RWPE2 (cell line): ENCODE results near the gene RALGAPA1.
A peak's percentile ranks its signal among the peaks of the same experiment; 100 is the strongest.

Source experiments
- ATAC-seq: fragments of 200-7000 bp; cut with Tn5 transposase; 3 replicates; pipeline ENCODE4 v1.9.1; 2021; ENCODE audit warnings: low read depth
- DNase-seq: peaks from one replicate; pipeline ENCODE4 v3.0.0-alpha.2; 2020; ENCODE audit warnings: low spot score
- H3K27ac ChIP-seq: fragments of 450-650 bp; 2 replicates; pipeline ENCODE4 v1.5.1; 2017; ENCODE audit warnings: mild to moderate bottlenecking; ENCODE audit not compliant: poor library complexity, severe bottlenecking
- H3K27me3 ChIP-seq: fragments of 250-450 bp; sonication (Bioruptor Pico); 2 replicates; pipeline ENCODE4 v1.5.1; 2021; ENCODE audit warnings: mild to moderate bottlenecking, moderate library complexity; ENCODE audit not compliant: insufficient read depth, poor library complexity, severe bottlenecking
- H3K36me3 ChIP-seq: fragments of 250-450 bp; sonication (Bioruptor Pico); 2 replicates; pipeline ENCODE4 v1.5.1; 2020; ENCODE audit warnings: low read depth, mild to moderate bottlenecking, moderate library complexity
- H3K4me1 ChIP-seq: fragments of 250-450 bp; sonication (Bioruptor Pico); 2 replicates; pipeline ENCODE4 v1.5.1; 2021; ENCODE audit warnings: mild to moderate bottlenecking, moderate library complexity; ENCODE audit not compliant: insufficient read depth, poor library complexity, severe bottlenecking
- H3K4me3 ChIP-seq: fragments of 250-450 bp; sonication (Bioruptor Pico); 2 replicates; pipeline ENCODE4 v1.5.1; 2021; ENCODE audit warnings: mild to moderate bottlenecking, moderate library complexity; ENCODE audit not compliant: severe bottlenecking
- H3K9me3 ChIP-seq: fragments of 250-450 bp; sonication (Bioruptor Pico); 2 replicates; pipeline ENCODE4 v1.5.1; 2021; ENCODE audit warnings: mild to moderate bottlenecking, moderate library complexity; ENCODE audit not compliant: severe bottlenecking
- CTCF ChIP-seq: fragments of 450-650 bp; IDR thresholded peaks from one replicate; pipeline ENCODE4 v1.5.1; 2017; ENCODE audit warnings: mild to moderate bottlenecking, moderate library complexity; ENCODE audit not compliant: poor library complexity, severe bottlenecking

RALGAPA1 gene

GRCh38 chr14:35809597-35809996 lies 502 bp upstream of the RALGAPA1 start:
- peak overlapping the region; percentile 79 for H3K27ac ChIP-seq
- no peak for TF ChIP-seq CTCF

GRCh38 chr14:35808076-35808637 lies 938 bp downstream of the RALGAPA1 start:
- Histone ChIP-seq H3K4me1 (peaks cover 20% of the 10 kb centered on the region), H3K27me3 (no peaks in the 10 kb centered on the region), H3K36me3 (peaks cover 21% of the 10 kb centered on the region), H3K27ac (peak overlapping the region; percentile 79), H3K4me3 (peak overlapping the region; percentile 86), H3K9me3 (no peaks in the 10 kb centered on the region)
- DNase-seq (no peak), ATAC-seq (peak; percentile 47; the same call in 2 of the 3 replicates)
- no peak for TF ChIP-seq CTCF

More at GRCh38 chr14:35809597-35809996, 502 bp upstream of the RALGAPA1 start:
- ATAC-seq (no peak), DNase-seq (no peak)
- Histone ChIP-seq H3K9me3 (no peaks in the 10 kb centered on the region), H3K4me3 (peak overlapping the region; percentile 86), H3K36me3 (peaks cover 11% of the 10 kb centered on the region), H3K27me3 (no peaks in the 10 kb centered on the region), H3K4me1 (peaks cover 20% of the 10 kb centered on the region)

- no peaks in the 10 kb centered on the region for H3K9me3 ChIP-seq
- peaks cover 20% of the 10 kb centered on the region for H3K4me1 ChIP-seq
- H3K4me3 ChIP-seq = peak overlapping the region; percentile 86
- ATAC-seq (no peak), DNase-seq (no peak)
- TF ChIP-seq CTCF = no peak
- H3K27me3 ChIP-seq = no peaks in the 10 kb centered on the region
- H3K27ac ChIP-seq = no peak overlapping the region
- peaks cover 21% of the 10 kb centered on the region for H3K36me3 ChIP-seq
Measured at GRCh38 chr14:35807131-35807961, 1.7 kb downstream of the RALGAPA1 start.

- Histone ChIP-seq H3K4me3 (no peak overlapping the region), H3K36me3 (peaks cover 21% of the 10 kb centered on the region), H3K4me1 (peaks cover 20% of the 10 kb centered on the region), H3K27ac (no peak overlapping the region), H3K9me3 (no peaks in the 10 kb centered on the region), H3K27me3 (no peaks in the 10 kb centered on the region)
- DNase-seq (no peak), ATAC-seq (no peak)
- no peak for TF ChIP-seq CTCF
Measured at GRCh38 chr14:35806006-35806907, 2.8 kb downstream of the RALGAPA1 start.
